Stimulated activated CD8-positive, alpha-beta memory T cell treated with anti-CD3 and anti-CD28 coated beads, Interleukin-4, amount 100 ng/mL, for 1 hour (primary cell): ENCODE data around the gene CEACAM19.
"Not testable (repeated sequence)": the region's sequence is repeated elsewhere in the genome, so short reads cannot be mapped to it uniquely, and the experiment has no call there.

ENCODE experiments used
- DNase-seq, 2 donors: peaks; one replicate each; pipeline ENCODE4 v3.0.0-alpha.2; 2020; ENCODE audit warnings: low read depth in 2 of 2, low spot score in 1 of 2

The CEACAM19 gene

GRCh38 chr19:44671400-44671799 is at the start of gene CEACAM19:
Gene CEACAM19 (plus strand): TSS chr19:44671482. CDS start chr19:44671932, 450 bp downstream.
- no peak for DNase-seq

- DNase-seq, result no peak
Observed at GRCh38 chr19:44623080-44623479, 48.2 kb upstream of the CEACAM19 start.

- DNase-seq, result no peak
Observed at GRCh38 chr19:44623626-44624025, 47.7 kb upstream of the CEACAM19 start.

- no peak for DNase-seq
Observed at GRCh38 chr19:44624840-44625354, 46.4 kb upstream of the CEACAM19 start.

- not testable (repeated sequence) for DNase-seq
Observed at GRCh38 chr19:44625637-44626036, 45.6 kb upstream of the CEACAM19 start.

- no peak for DNase-seq
Observed at GRCh38 chr19:44626048-44626624, 45.1 kb upstream of the CEACAM19 start.

- DNase-seq, result no peak
Observed at GRCh38 chr19:44627631-44628030, 43.7 kb upstream of the CEACAM19 start.

- no peak for DNase-seq
Observed at GRCh38 chr19:44628793-44629192, 42.5 kb upstream of the CEACAM19 start.

- DNase-seq, result not testable (repeated sequence)
Observed at GRCh38 chr19:44631611-44632010, 39.7 kb upstream of the CEACAM19 start.

GRCh38 chr19:44634058-44634457 is 37.2 kb upstream of the CEACAM19 start:
- not testable (repeated sequence) for DNase-seq

- DNase-seq, result no peak
Observed at GRCh38 chr19:44634785-44635184, 36.5 kb upstream of the CEACAM19 start.

- no peak for DNase-seq
Observed at GRCh38 chr19:44635581-44636438, 35.5 kb upstream of the CEACAM19 start.

GRCh38 chr19:44636439-44637389 is 34.6 kb upstream of the CEACAM19 start:
- no peak for DNase-seq

GRCh38 chr19:44637390-44637764 is 33.9 kb upstream of the CEACAM19 start:
- no peak for DNase-seq

GRCh38 chr19:44640518-44640917 is 30.8 kb upstream of the CEACAM19 start:
- DNase-seq, result no peak

- no peak for DNase-seq
Observed at GRCh38 chr19:44641501-44642265, 29.6 kb upstream of the CEACAM19 start.

GRCh38 chr19:44642377-44642776 is 28.9 kb upstream of the CEACAM19 start:
- DNase-seq, result no peak

GRCh38 chr19:44643605-44644401 is 27.5 kb upstream of the CEACAM19 start, which contains the start of gene PVR:
Gene PVR (plus strand): TSS chr19:44643910. CDS start chr19:44644097, 187 bp downstream.
- no peak for DNase-seq

- no peak for DNase-seq
Observed at GRCh38 chr19:44644402-44645016, 26.8 kb upstream of the CEACAM19 start.
